Measurements from ENCODE around the gene ZEB2. TPM values are rescaled to one million over a fixed set of nuclear protein-coding genes. Genes with fewer than 3 reads are reported as not detected.

ZEB2 gene
- total RNA-seq, 4 donors from 2014 or later, result 168 to 344 (median 251) TPM

DNA sequence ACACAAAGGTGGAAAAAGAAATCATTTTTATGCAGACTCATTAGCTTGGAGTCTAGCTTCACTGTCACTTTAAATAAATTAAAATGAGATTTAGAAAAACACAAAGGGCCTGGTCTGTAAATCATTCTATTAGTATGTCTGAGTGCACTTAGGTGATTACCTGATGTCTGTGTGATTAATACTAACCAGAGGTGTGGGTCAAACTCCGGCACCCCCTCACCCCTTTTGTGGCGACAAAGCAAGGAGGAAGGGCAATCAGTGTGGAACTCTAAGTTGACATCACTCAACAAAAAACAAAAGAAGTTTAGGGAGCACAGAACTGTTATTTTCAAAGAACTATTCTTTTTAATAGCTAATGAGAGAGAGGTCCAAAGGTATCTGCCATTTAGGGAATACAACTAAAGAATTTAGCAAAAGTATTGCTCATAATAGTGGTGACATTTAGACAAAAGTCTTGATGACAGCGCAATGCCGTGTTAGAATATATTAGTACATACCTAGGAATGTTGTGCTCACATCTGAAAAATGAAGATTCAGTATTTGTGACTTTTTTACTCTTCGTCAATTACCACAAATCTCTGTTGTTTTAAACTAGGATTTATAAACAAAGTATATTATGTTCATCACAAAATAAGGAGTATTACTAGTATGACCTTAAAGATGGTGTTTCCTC lies 66.3 kb downstream of the ZEB2 start:
- DNase-seq (ENCODE audit: low spot score), result no peak
- ATAC-seq (ENCODE audit: low FRiP score), result no peak
- TF ChIP-seq, protein P1, sequence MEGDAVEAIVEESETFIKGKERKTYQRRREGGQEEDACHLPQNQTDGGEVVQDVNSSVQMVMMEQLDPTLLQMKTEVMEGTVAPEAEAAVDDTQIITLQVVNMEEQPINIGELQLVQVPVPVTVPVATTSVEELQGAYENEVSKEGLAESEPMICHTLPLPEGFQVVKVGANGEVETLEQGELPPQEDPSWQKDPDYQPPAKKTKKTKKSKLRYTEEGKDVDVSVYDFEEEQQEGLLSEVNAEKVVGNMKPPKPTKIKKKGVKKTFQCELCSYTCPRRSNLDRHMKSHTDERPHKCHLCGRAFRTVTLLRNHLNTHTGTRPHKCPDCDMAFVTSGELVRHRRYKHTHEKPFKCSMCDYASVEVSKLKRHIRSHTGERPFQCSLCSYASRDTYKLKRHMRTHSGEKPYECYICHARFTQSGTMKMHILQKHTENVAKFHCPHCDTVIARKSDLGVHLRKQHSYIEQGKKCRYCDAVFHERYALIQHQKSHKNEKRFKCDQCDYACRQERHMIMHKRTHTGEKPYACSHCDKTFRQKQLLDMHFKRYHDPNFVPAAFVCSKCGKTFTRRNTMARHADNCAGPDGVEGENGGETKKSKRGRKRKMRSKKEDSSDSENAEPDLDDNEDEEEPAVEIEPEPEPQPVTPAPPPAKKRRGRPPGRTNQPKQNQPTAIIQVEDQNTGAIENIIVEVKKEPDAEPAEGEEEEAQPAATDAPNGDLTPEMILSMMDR (IDR thresholded peaks at IDR 0.05), result no peak

DNA sequence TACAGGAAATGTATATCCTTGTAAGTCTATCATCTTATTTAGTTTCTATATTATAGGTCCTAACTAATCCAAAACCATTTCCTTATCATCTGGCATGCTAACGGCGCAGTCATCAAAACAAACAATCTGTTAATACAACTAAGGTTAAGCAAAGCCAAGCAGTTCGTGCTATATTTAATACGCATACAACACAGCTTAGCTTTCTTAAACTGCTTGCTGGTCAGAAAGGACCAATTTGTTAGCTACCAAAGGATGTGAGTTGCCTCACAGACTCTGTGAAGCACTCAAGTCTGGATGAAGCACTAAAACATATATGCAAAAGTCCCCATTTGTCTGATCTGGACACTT lies 67.0 kb downstream of the ZEB2 start:
- ATAC-seq (ENCODE audit: low FRiP score) (no peak), DNase-seq (ENCODE audit: low spot score) (no peak)
- TF ChIP-seq, protein P1 (IDR thresholded peaks at IDR 0.05), result no peak

DNA sequence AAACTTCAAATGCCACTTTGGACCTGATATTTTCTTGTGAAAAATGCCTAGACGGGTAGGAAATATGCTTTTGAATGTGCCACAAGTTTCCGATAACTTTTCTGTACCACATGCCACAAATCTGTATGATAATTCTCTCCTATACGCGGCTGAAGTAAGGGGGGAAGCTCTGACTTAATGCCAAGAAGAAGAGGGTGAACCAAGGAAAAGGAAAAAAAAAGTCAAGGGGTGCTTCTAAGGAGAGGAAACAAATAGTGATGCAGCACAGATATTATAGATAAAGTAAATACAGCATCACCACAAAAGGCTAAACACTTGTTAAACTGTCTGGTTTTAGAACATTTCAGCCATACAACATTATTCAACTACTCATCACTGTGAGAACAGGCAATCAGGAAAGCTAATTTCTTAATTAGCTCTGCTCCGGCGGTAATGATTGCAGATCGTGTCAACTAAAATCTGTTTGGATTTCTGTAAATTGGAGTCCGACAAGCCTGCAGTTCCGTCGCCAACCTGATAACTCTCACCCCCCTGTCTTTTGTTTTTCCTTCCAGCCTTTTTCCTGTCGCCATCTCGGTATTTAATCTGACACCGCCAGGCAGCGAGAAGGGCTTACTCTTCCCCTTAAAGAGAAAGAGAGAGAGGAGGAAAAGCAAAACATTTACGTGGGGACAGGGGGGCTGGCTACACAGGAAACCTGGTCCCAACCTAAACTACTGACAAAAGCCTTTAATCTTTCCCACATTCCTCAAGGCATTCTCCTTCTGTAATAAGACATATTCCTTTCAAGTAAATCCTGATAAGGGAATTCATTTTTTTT lies 67.5 kb downstream of the ZEB2 start:
- TF ChIP-seq, protein P1 (IDR thresholded peaks at IDR 0.05), result no peak
- DNase-seq (ENCODE audit: low spot score) (no peak), ATAC-seq (ENCODE audit: low FRiP score) (no peak)

DNA sequence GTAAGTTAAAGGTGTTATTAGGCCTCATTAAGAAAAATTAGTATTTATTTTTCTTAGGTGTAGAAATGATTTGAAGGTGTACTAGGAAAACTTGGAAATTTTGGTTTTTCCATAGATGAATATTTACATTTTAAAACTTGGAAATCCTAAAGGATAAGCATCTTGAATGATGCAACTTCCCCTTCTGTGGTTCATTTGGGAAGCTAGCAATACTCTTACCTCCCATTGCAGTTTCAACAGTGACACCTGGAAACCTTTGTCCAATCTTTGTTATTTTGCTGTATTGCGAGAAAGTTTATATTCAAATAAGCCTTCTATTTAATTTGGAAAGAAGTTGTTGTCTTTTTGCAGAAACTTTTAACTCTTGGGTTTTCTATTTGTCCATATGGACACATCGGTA lies 68.5 kb downstream of the ZEB2 start:
- no peak for DNase-seq (ENCODE audit: low spot score)
- ATAC-seq (ENCODE audit: low FRiP score), result no peak
- TF ChIP-seq, protein P1 (IDR thresholded peaks at IDR 0.05), result no peak

GRCh38 chr2:144449028-144449406 lies 70.9 kb downstream of the ZEB2 start:
- TF ChIP-seq, protein P1 (IDR thresholded peaks at IDR 0.05), result no peak
- DNase-seq (ENCODE audit: low spot score), result no peak
- ATAC-seq (ENCODE audit: low FRiP score), result no peak

DNA sequence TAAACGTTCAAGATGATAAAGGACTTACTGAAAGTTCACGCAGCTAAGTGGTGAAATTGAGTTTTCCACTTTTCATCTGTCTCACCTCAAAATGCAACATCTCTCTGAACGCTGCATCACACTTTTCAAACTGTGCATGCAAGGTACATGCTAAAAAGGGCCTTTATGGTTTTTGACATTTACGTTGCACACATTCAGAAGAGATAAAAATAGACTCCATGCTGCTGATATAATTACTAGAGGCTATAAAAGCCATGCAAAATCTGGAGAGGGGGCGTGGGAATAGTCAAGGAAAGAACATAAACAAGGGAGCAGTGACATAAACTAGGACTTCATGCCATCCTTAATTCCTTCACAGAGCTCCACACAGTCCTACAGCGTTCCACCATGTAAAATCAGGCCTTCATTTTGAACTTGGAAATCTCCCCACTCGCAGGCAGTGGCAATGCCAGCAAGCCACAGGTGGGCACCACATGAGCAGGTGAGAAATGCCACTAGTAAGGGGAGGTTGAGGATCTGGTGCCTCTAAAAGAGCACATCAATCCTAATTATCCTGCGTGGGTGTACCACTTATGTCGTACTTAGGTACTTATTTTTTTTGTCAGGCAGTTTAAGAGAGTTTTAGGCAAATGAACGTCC lies 71.4 kb downstream of the ZEB2 start:
- DNase-seq (ENCODE audit: low spot score), result no peak
- TF ChIP-seq, protein P1 (IDR thresholded peaks at IDR 0.05), result no peak
- no peak for ATAC-seq (ENCODE audit: low FRiP score)

Measured in omental fat pad (tissue), 4 donors.